Stomach (tissue), 9 donors: ENCODE results near the gene C4orf50. TPM values are rescaled to one million over a fixed set of nuclear protein-coding genes. Genes with fewer than 3 reads are reported as not detected.

Source experiments
- DNase-seq, 2 donors: peaks; one replicate each; pipeline versions ENCODE4 v3.0.0 to v3.0.0-alpha.2; 2013 to 2019
- H3K27ac ChIP-seq, 5 donors: fragments of 200-600 bp in 4 of 5; sonication (generic) in 4 of 5; one replicate each; pipeline ENCODE4 v1.5.1; 2013 to 2019; ENCODE audit warnings: mild to moderate bottlenecking in 1 of 5, moderate library complexity in 1 of 5
- H3K27me3 ChIP-seq, 3 donors: fragments of 200-600 bp; sonication (generic); one replicate each; pipeline ENCODE4 v1.5.1; 2017 to 2019; ENCODE audit warnings: mixed run types in 1 of 3
- H3K36me3 ChIP-seq, 4 donors: fragments of 200-600 bp; sonication (generic); 1 replicate in 3 of 4; 2 replicates in 1 of 4; pipeline ENCODE4 v1.5.1; 2016 to 2019
- H3K4me1 ChIP-seq, 4 donors: fragments of 200-600 bp; sonication (generic); one replicate each; pipeline ENCODE4 v1.5.1; 2016 to 2019
- H3K4me3 ChIP-seq, 4 donors: fragments of 200-600 bp; sonication (generic) in 3 of 4; one replicate each; pipeline ENCODE4 v1.5.1; 2016 to 2019; ENCODE audit warnings: mild to moderate bottlenecking in 1 of 4
- H3K9me3 ChIP-seq, 4 donors: fragments of 200-600 bp; sonication (generic); one replicate each; pipeline ENCODE4 v1.5.1; 2016 to 2019
- EP300 ChIP-seq: sonication (generic); formaldehyde crosslinking; IDR thresholded peaks from one replicate; pipeline ENCODE4 v1.6.1; 2017; ENCODE audit warnings: antibody characterized with exemption
- POLR2A ChIP-seq, 4 donors: fragments of 450-650 bp; IDR thresholded peaks; one replicate each; pipeline ENCODE4 v1.6.1; 2016; ENCODE audit warnings: antibody characterized with exemption in 4 of 4, control low read depth in 2 of 4, mild to moderate bottlenecking in 1 of 4, moderate library complexity in 1 of 4
- POLR2AphosphoS5 ChIP-seq, 3 donors: sonication (generic); formaldehyde crosslinking; IDR thresholded peaks; one replicate each; pipeline ENCODE4 v1.6.1; 2016; ENCODE audit warnings: antibody characterized with exemption in 3 of 3
- WGBS, 5 donors: extraction: QIAGEN DNeasy Blood & Tissue Kit in 3 of 5; methylation state at CpG; one replicate each; pipeline versions ENCODE4 v1.1.5 to v1.1.7; 2013 to 2018; 5-methylcytosine and 5-hydroxymethylcytosine counted together
- intact Hi-C: fragments of 100-400 bp; cut with DNase I; formaldehyde crosslinking; loops from one replicate; pipeline ENCODE4 v1.15.1; 2023; ENCODE audit warnings: low total_unique reads
- polyA plus RNA-seq, 3 donors: library from polyadenylated mRNA; stranded (reverse); fragments of 200-250 nt; gene quantifications; one replicate each; pipeline ENCODE4 v1.2.3, GENCODE V29; 2013
- total RNA-seq, 5 donors: library from RNA; depleted of rRNA; stranded (reverse); fragments of >200 nt; gene quantifications; one replicate each; pipeline versions ENCODE4 v1.1.0 to v1.2.3, GENCODE V29; 2014 to 2016
- TF ChIP-seq, protein P1 (sequence below), 7 experiments: fragments of 450-650 bp in 4 of 7; fragments of 200-600 bp in 3 of 7; sonication (generic) in 3 of 7; IDR thresholded peaks; one replicate each; pipeline ENCODE4 v1.5.1; 2016 to 2019; ENCODE audit warnings: antibody characterized with exemption in 7 of 7, control low read depth in 2 of 7, mild to moderate bottlenecking in 1 of 7
- donor health status: healthy with polysubstance abuse.
- donor health status: Bipolar disorder and iron deficiency.
- donor health status: healthy.

Gene C4orf50
- total and polyA plus RNA-seq, 8 donors: under 0.01 to 1.8 (median 0.85) TPM; not detected in 4

DNA sequence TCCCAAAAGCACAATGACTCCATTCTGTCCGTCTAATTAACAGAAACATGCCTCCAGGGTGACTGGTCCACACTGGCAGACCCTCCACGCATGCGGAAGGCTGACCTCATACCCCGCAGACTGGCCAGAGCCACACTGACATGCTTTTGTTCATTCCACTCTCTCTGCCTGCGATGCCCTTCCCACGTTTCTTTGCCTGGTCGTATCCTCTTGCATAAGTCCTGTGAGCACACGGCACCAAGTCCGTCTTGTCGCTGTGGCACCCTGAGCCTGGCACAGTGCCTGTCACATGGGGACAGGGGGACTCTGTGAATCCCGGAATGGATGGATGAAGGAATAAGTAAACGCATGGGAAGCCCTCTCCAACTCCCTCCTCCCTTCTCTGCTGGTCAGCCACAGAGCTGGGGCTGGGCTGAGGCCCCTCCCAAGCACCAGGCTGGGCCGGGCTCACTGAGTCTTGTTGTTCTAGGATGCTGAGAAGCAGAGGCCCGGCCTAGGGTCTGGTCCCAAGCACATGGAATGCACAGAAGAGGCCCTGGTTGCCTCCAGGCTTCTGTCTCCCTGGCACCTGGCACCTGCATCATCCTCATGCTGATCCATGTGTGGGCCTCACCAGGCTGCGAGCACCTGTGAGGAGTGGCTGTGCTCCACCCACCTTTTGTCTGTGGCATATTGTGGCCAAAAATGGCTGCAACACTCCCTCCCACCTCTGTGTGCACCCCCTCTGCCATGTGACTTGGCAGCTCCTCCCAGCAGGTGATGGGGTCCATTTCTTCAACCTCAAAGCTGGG is 38.9 kb upstream of the C4orf50 start:
- WGBS, 5 donors: 86 to 89% (median 88%) methylated on average over 14 to 15 of the region's 15 CpGs
- TF ChIP-seq, protein P1, sequence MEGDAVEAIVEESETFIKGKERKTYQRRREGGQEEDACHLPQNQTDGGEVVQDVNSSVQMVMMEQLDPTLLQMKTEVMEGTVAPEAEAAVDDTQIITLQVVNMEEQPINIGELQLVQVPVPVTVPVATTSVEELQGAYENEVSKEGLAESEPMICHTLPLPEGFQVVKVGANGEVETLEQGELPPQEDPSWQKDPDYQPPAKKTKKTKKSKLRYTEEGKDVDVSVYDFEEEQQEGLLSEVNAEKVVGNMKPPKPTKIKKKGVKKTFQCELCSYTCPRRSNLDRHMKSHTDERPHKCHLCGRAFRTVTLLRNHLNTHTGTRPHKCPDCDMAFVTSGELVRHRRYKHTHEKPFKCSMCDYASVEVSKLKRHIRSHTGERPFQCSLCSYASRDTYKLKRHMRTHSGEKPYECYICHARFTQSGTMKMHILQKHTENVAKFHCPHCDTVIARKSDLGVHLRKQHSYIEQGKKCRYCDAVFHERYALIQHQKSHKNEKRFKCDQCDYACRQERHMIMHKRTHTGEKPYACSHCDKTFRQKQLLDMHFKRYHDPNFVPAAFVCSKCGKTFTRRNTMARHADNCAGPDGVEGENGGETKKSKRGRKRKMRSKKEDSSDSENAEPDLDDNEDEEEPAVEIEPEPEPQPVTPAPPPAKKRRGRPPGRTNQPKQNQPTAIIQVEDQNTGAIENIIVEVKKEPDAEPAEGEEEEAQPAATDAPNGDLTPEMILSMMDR (IDR thresholded peaks at IDR 0.05): no peak
- no peak for TF ChIP-seq POLR2A (IDR thresholded peaks at IDR 0.05)
- no peaks in the 10 kb centered on the region for H3K27me3 ChIP-seq
- no peak overlapping the region for H3K27ac ChIP-seq
- peak in 1 of 2 donors; percentile 37 for DNase-seq
- no peak overlapping the region for H3K4me3 ChIP-seq
- peaks cover 21 to 50% (median 44%) of the 10 kb centered on the region in 4 donors for H3K9me3 ChIP-seq
- H3K4me1 ChIP-seq: peaks cover 0 to 9% (median 3%) of the 10 kb centered on the region in 4 donors
- intact Hi-C loops: no loop called here
- H3K36me3 ChIP-seq: no peaks in the 10 kb centered on the region

DNA sequence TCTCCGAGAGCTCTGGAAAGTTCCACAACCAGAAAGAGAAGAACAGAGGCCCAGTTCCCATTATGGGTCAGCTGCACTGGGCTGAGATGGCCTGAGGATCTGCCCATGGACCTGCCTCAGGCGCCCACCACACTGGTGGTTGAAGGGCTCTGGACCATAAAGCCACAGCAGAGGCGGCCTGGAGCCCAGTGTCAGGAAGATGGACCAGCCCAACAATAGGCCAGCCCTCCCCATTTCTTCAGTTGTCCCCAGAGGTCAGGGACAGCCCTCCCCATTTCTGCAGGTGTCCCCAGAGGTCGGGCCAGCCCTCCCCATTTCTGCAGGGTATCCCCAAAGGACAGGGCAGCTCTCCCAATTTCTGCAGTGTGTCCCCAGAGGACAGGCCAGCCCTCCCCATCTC is 37.2 kb upstream of the C4orf50 start:
- H3K36me3 ChIP-seq: no peaks in the 10 kb centered on the region
- peaks cover 21 to 38% (median 34%) of the 10 kb centered on the region in 4 donors for H3K9me3 ChIP-seq
- no peak for DNase-seq
- WGBS, 5 donors: 80 to 85% (median 82%) methylated on average over 4 of the region's 4 CpGs
- H3K4me1 ChIP-seq: peaks cover 0 to 9% (median 3%) of the 10 kb centered on the region in 4 donors
- TF ChIP-seq EP300 (no peak), POLR2AphosphoS5 (IDR thresholded peaks at IDR 0.05) (no peak), POLR2A (IDR thresholded peaks at IDR 0.05) (no peak)
- TF ChIP-seq, protein P1 (IDR thresholded peaks at IDR 0.05): no peak
- intact Hi-C loops: no loop called here
- no peaks in the 10 kb centered on the region for H3K27me3 ChIP-seq
- H3K27ac ChIP-seq: no peak overlapping the region
- no peak overlapping the region for H3K4me3 ChIP-seq

DNA sequence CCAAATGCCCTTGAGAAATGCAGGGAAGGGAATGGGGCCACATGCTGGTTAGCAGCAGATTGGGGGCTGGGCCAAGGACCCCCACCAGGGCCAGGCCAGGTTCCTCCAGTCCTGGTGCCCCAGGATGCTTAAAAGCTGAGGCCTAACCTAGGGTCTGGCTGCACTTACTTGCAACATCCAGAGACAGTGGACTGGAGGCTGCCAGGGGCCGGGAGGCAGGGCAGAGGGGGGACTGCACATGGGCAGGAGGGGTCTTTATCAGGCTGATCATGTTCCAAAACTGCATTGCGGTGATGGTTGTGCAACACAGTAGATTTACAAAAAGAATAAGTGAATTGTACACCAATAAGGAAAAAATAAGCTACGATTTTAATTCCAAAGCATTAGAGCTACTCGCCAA is 36.8 kb upstream of the C4orf50 start:
- TF ChIP-seq EP300: no peak
- TF ChIP-seq POLR2A (IDR thresholded peaks at IDR 0.05): no peak
- TF ChIP-seq, protein P1 (IDR thresholded peaks at IDR 0.05): no peak
- TF ChIP-seq POLR2AphosphoS5 (IDR thresholded peaks at IDR 0.05): no peak

DNA sequence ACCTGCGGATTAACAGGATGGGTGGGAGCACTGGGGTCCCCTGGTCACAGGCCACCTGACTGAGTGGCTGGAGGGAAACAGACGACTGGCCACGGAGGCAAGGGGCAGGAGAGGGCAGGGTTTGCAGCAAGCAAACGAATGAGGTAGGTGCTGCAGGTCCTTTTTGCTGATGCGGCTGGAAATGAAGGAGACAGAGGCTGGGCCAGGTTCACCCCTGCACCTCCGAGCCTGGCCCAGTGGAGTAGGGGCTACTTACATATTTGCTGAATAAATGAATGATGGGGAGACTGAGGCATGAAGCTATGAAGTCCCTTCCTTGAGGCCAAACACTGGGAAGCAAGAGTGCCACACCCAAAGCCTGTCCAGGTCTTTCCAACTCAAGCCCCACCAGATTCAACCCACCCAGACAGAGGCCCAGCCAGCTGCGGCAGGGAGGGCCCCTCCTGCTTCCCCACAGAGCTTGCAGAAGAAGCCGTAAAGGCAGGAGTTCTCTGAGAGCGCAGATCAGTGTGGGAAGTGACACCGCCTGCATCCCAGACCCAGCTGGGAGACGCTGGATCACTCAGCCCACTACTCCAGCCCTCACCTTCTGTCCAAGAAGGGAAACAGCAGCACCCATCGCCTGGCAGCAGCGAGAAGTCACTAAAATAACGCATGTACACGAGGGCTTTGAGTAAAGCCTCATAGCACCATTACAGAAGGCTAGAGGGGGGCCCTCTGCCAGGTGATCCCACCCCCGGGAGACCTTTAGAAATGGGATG is 36.1 kb upstream of the C4orf50 start:
- Histone ChIP-seq H3K27me3 (no peaks in the 10 kb centered on the region), H3K9me3 (peaks cover 12 to 27% (median 23%) of the 10 kb centered on the region in 4 donors), H3K4me1 (peaks cover 0 to 9% (median 3%) of the 10 kb centered on the region in 4 donors)

More for the DNA sequence above, 36.8 kb upstream of the C4orf50 start:
- H3K36me3 ChIP-seq: no peaks in the 10 kb centered on the region
- WGBS, 5 donors: 85 to 97% (median 92%) methylated on average over 4 of the region's 4 CpGs
- peaks cover 0 to 9% (median 3%) of the 10 kb centered on the region in 4 donors for H3K4me1 ChIP-seq
- no peak overlapping the region for H3K27ac ChIP-seq
- no peaks in the 10 kb centered on the region for H3K27me3 ChIP-seq
- intact Hi-C loops: no loop called here
- DNase-seq: no peak
- H3K9me3 ChIP-seq: peaks cover 17 to 34% (median 30%) of the 10 kb centered on the region in 4 donors
- H3K4me3 ChIP-seq: no peak overlapping the region

More for the DNA sequence above, 36.1 kb upstream of the C4orf50 start:
- H3K36me3 ChIP-seq: no peaks in the 10 kb centered on the region
- intact Hi-C loops: no loop called here
- 65 to 75% (median 67%) methylated on average over 16 of the region's 16 CpGs for WGBS, 5 donors
- no peak for DNase-seq
- H3K27ac ChIP-seq: peak overlapping the region in 1 of 5 donors; percentile 4
- H3K4me3 ChIP-seq: no peak overlapping the region
- TF ChIP-seq POLR2A (IDR thresholded peaks at IDR 0.05) (no peak), EP300 (no peak), POLR2AphosphoS5 (IDR thresholded peaks at IDR 0.05) (no peak)
- TF ChIP-seq, protein P1 (IDR thresholded peaks at IDR 0.05): no peak
